ENCODE data around the gene IL1R2. TPM values are rescaled to one million over a fixed set of nuclear protein-coding genes. Genes with fewer than 3 reads are reported as not detected.

The IL1R2 gene
- total RNA-seq, 1 donor from 2014 or later: 0.50 TPM

DNA sequence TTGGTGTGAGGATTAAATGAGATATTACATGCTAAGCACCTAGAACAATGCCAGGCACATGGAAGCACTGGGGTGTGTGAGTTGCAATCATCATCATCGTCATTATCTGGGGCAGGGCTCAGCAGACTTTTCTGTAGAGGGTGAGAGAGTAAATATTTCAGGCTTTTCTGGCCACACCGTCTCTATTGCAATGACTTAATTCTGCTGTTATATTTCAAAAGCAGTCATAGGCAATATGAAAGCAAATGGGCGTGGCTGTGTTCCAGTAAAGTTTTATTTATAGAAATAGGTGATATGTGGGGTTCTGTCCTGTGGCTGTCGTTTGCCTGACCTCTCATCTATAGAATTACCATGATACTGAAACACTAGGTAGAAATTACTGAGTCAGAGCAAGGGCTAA, 60.6 kb downstream of the IL1R2 start:
- H3K4me3 ChIP-seq (ENCODE audit: low read depth, low read length): no peak overlapping the region
- no peaks in the 10 kb centered on the region for H3K27me3 ChIP-seq (ENCODE audit: control insufficient read depth, insufficient read depth, low read length)
- no peak for DNase-seq (ENCODE audit: low read depth)
- no peak for TF ChIP-seq CTCF (IDR thresholded peaks at IDR 0.05; ENCODE audit: insufficient read depth, low read length, poor library complexity, severe bottlenecking)
- no peaks in the 10 kb centered on the region for H3K36me3 ChIP-seq (ENCODE audit: control insufficient read depth, insufficient read depth, low read length)

DNA sequence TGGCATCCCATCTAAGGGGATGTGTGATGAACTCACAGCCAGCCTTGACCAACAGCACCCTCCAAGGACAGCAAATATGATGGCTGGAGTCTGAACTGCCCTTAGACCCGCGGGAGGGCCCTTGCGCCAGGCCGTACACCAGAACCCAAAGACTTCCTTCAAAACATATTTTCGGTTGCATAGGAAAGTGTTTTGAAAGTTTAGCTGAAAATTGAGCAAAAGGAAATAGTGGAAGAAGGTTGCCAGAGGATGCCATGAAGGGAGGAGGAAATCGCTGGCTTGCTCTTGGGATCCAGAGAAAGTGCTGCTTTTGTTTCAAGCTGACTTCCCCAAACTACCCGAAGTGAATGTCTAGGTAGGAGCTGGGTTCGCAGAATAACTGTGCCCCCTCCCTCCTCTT, 61.3 kb downstream of the IL1R2 start:
- no peak for TF ChIP-seq CTCF (IDR thresholded peaks at IDR 0.05; ENCODE audit: insufficient read depth, low read length, poor library complexity, severe bottlenecking)
- H3K27me3 ChIP-seq (ENCODE audit: control insufficient read depth, insufficient read depth, low read length): no peaks in the 10 kb centered on the region
- no peaks in the 10 kb centered on the region for H3K36me3 ChIP-seq (ENCODE audit: control insufficient read depth, insufficient read depth, low read length)
- no peak for DNase-seq (ENCODE audit: low read depth)
- no peak overlapping the region for H3K4me3 ChIP-seq (ENCODE audit: low read depth, low read length)

GRCh38 chr2:102055346-102055990, 63.7 kb downstream of the IL1R2 start:
- DNase-seq (ENCODE audit: low read depth): no peak

GRCh38 chr2:102056079-102056581, 64.4 kb downstream of the IL1R2 start:
- H3K36me3 ChIP-seq (ENCODE audit: control insufficient read depth, insufficient read depth, low read length): no peaks in the 10 kb centered on the region
- no peak overlapping the region for H3K4me3 ChIP-seq (ENCODE audit: low read depth, low read length)
- H3K27me3 ChIP-seq (ENCODE audit: control insufficient read depth, insufficient read depth, low read length): no peaks in the 10 kb centered on the region
- no peak for TF ChIP-seq CTCF (IDR thresholded peaks at IDR 0.05; ENCODE audit: insufficient read depth, low read length, poor library complexity, severe bottlenecking)
- DNase-seq (ENCODE audit: low read depth): no peak

More at GRCh38 chr2:102055346-102055990, 63.7 kb downstream of the IL1R2 start:
- no peak for TF ChIP-seq CTCF (IDR thresholded peaks at IDR 0.05; ENCODE audit: insufficient read depth, low read length, poor library complexity, severe bottlenecking)
- Histone ChIP-seq H3K36me3 (ENCODE audit: control insufficient read depth, insufficient read depth, low read length) (no peaks in the 10 kb centered on the region), H3K4me3 (ENCODE audit: low read depth, low read length) (no peak overlapping the region), H3K27me3 (ENCODE audit: control insufficient read depth, insufficient read depth, low read length) (no peaks in the 10 kb centered on the region)

GRCh38 chr2:102057502-102058292, 65.9 kb downstream of the IL1R2 start:
- no peak for DNase-seq (ENCODE audit: low read depth)
- no peak for TF ChIP-seq CTCF (IDR thresholded peaks at IDR 0.05; ENCODE audit: insufficient read depth, low read length, poor library complexity, severe bottlenecking)
- Histone ChIP-seq H3K4me3 (ENCODE audit: low read depth, low read length) (no peak overlapping the region), H3K27me3 (ENCODE audit: control insufficient read depth, insufficient read depth, low read length) (no peaks in the 10 kb centered on the region), H3K36me3 (ENCODE audit: control insufficient read depth, insufficient read depth, low read length) (no peaks in the 10 kb centered on the region)

Measured in kidney epithelial cell (primary cell).